K562 (cell line): ENCODE measurements around the gene AK2. TPM values are rescaled to one million over a fixed set of nuclear protein-coding genes. Genes with fewer than 3 reads are reported as not detected.

Source experiments
- ARID1B ChIP-seq: fragments of 450-650 bp; IDR thresholded peaks from 2 replicates; pipeline ENCODE4 v1.6.1; 2016; ENCODE audit warnings: antibody characterized with exemption, mild to moderate bottlenecking, inconsistent platforms
- EHMT2 ChIP-seq: fragments of 450-650 bp; IDR thresholded peaks from 2 replicates; pipeline ENCODE4 v1.6.1; 2018; ENCODE audit warnings: antibody characterized with exemption
- MECOM ChIP-seq: fragments of 250-450 bp; sonication (Bioruptor Pico); IDR thresholded peaks from 2 replicates; pipeline ENCODE4 v1.8.0; 2022; ENCODE audit warnings: inconsistent platforms
- MTA1 ChIP-seq: fragments of 450-650 bp; IDR thresholded peaks from 2 replicates; pipeline ENCODE4 v1.6.1; 2017; ENCODE audit warnings: borderline replicate concordance
- PML ChIP-seq: IDR thresholded peaks from 2 replicates; pipeline ENCODE4 v1.6.1; 2012; ENCODE audit warnings: low read length, inconsistent platforms
- RBM15 ChIP-seq: fragments of 200-400 bp; formaldehyde crosslinking; IDR thresholded peaks from 2 replicates; pipeline ENCODE4 v1.6.1; 2018; ENCODE audit warnings: mild to moderate bottlenecking, low read length, moderate library complexity; ENCODE audit not compliant: insufficient read depth
- RCOR1 ChIP-seq, 2 experiments: IDR thresholded peaks; 2 replicates each; pipeline ENCODE4 v1.6.1; 2012; ENCODE audit warnings: low read depth in 2 of 2, low read length in 2 of 2, borderline replicate concordance in 1 of 2, improper control_type of control experiment in 1 of 2
- XRCC3 ChIP-seq: fragments of 450-650 bp; IDR thresholded peaks from 2 replicates; pipeline ENCODE4 v1.6.1; 2017; ENCODE audit warnings: mild to moderate bottlenecking, moderate library complexity
- ZBTB40 ChIP-seq, 2 experiments: fragments of 450-650 bp in 1 of 2; sonication (generic) in 1 of 2; formaldehyde crosslinking in 1 of 2; IDR thresholded peaks; 2 replicates each; pipeline versions ENCODE4 v1.7.1 to v1.9.0; 2016 to 2022; ENCODE audit warnings: inconsistent platforms in 1 of 2, mild to moderate bottlenecking in 1 of 2, missing genetic modification reagents in 1 of 2
- ZNF830 ChIP-seq: fragments of 250-450 bp; sonication (Bioruptor Pico); IDR thresholded peaks from 2 replicates; pipeline ENCODE4 v1.5.0; 2021; ENCODE audit warnings: mild to moderate bottlenecking
- polyA plus RNA-seq, 8 experiments: library from polyadenylated mRNA; depleted of rRNA in 4 of 8; stranded (reverse) in 5 of 8; unstranded in 3 of 8; fragments of >200 nt; fragmentation: Nextera tagmentation in 2 of 8; fragmentation: Illumina TruSeq in 1 of 8; extraction: Ambion mirVana in 2 of 8; extraction: Trizol in 1 of 8; gene quantifications; 2 replicates each; pipeline versions ENCODE4 v1.2.1 to v1.2.3, GENCODE V29; 2011 to 2014; ENCODE audit warnings: inconsistent platforms in 1 of 8, missing spikeins in 1 of 8
- total RNA-seq, 7 experiments: library from RNA; depleted of rRNA in 6 of 7; stranded (reverse); fragments of >200 nt in 6 of 7; fragmentation: Illumina TruSeq in 2 of 7; extraction: Trizol in 2 of 7; gene quantifications; 2 replicates each; pipeline versions ENCODE4 v1.2.1 to v1.2.3, GENCODE V29; 2011 to 2021; ENCODE audit warnings: low replicate concordance in 1 of 7
- TF ChIP-seq, protein P1 (sequence below): sonication (generic); formaldehyde crosslinking; IDR thresholded peaks from 2 replicates; pipeline ENCODE4 v1.8.0; 2022; ENCODE audit warnings: mild to moderate bottlenecking, missing genetic modification reagents

AK2 gene
- total and polyA plus RNA-seq, 9 of the 15 experiments (the other 6 are each of a cell fraction or from before 2014, with no cell fraction given) = 105 to 1,050 (median 509) TPM

- TF ChIP-seq ZBTB40 (IDR thresholded peaks at IDR 0.05) (peak; percentile 93), ZBTB40 (CRISPR knock-in tag; IDR thresholded peaks at IDR 0.05) (0 out of 2 replicates have a peak, but pooled peaks have one; percentile 26), RBM15 (no peak), ARID1B (peak; percentile 55; the same call in 1 of the 2 replicates), MECOM (CRISPR knock-in tag) (peak; percentile 67; the same call in 1 of the 2 replicates), RCOR1 (IDR thresholded peaks at IDR 0.05; ENCODE audit: borderline replicate concordance in 1 of 2, low read depth in 2 of 2, low read length in 2 of 2) (peak in 1 of 2 experiments; percentile 40; a peak in 2 of 4 replicates), EHMT2 (no peak), XRCC3 (no peak), PML (peak; percentile 43; the same call in 1 of the 2 replicates), MTA1 (0 out of 2 replicates have a peak, but pooled peaks have one; percentile 31), ZNF830 (no peak)
- TF ChIP-seq, protein P1, sequence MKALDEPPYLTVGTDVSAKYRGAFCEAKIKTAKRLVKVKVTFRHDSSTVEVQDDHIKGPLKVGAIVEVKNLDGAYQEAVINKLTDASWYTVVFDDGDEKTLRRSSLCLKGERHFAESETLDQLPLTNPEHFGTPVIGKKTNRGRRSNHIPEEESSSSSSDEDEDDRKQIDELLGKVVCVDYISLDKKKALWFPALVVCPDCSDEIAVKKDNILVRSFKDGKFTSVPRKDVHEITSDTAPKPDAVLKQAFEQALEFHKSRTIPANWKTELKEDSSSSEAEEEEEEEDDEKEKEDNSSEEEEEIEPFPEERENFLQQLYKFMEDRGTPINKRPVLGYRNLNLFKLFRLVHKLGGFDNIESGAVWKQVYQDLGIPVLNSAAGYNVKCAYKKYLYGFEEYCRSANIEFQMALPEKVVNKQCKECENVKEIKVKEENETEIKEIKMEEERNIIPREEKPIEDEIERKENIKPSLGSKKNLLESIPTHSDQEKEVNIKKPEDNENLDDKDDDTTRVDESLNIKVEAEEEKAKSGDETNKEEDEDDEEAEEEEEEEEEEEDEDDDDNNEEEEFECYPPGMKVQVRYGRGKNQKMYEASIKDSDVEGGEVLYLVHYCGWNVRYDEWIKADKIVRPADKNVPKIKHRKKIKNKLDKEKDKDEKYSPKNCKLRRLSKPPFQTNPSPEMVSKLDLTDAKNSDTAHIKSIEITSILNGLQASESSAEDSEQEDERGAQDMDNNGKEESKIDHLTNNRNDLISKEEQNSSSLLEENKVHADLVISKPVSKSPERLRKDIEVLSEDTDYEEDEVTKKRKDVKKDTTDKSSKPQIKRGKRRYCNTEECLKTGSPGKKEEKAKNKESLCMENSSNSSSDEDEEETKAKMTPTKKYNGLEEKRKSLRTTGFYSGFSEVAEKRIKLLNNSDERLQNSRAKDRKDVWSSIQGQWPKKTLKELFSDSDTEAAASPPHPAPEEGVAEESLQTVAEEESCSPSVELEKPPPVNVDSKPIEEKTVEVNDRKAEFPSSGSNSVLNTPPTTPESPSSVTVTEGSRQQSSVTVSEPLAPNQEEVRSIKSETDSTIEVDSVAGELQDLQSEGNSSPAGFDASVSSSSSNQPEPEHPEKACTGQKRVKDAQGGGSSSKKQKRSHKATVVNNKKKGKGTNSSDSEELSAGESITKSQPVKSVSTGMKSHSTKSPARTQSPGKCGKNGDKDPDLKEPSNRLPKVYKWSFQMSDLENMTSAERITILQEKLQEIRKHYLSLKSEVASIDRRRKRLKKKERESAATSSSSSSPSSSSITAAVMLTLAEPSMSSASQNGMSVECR (CRISPR knock-in tag) = peak; percentile 71
These were observed at the start of gene AK2 (continued) for GRCh38 chr1:33036526-33037503.
